GM12892 (cell line): ENCODE measurements around the gene MATN3.

Source experiments
- POLR2A ChIP-seq: IDR thresholded peaks from 2 replicates; pipeline ENCODE4 v1.6.1; 2011; ENCODE audit warnings: low read depth, low read length, control low read depth
- POLR2AphosphoS5 ChIP-seq: IDR thresholded peaks from 2 replicates; pipeline ENCODE4 v1.6.1; 2011; ENCODE audit warnings: low read depth, low read length, control low read depth

DNA sequence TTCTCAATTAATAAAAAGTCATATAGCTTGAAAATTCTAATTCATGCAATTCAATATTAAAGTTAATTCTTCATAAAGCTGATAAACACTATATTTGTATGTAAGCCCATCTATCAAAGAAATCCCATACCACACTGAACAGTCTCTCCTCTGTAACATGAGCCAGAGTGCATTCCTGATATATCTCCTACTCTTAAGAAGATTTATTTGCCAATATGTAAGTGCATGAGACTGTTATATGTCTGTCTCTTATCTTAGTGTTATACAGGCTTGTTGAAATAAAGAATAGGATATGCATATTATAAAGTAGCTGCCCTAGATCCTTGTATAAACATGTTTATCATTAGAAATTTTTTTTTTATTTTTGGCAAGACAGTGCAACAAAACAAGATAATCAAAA is 70.3 kb downstream of the MATN3 start:
- TF ChIP-seq POLR2A (no peak), POLR2AphosphoS5 (no peak)
